HepG2 (cell line): ENCODE results near the gene SMLR1. TPM values are rescaled to one million over a fixed set of nuclear protein-coding genes. Genes with fewer than 3 reads are reported as not detected.

Source experiments
- ATAC-seq: fragments of 200-7000 bp; cut with Tn5 transposase; 3 replicates; pipeline ENCODE4 v1.9.1; 2020; ENCODE audit warnings: mild to moderate bottlenecking, moderate library complexity
- BruUV-seq: library from RNA; stranded (reverse); fragments of 400-500 nt; replicated peaks from 2 replicates; lab custom pipeline; 2021; lab: Mats Ljungman, UMichigan
- CTCF ChIA-PET: fragments of 300-600 bp; formaldehyde crosslinking; extraction: SDS; loops from one replicate; lab custom pipeline; 2021; ENCODE audit warnings: low total read pairs, inconsistent platforms, low intra/inter-chr PET ratio; lab: Yijun Ruan, JAX
- POLR2A ChIA-PET: fragments of 350-600 bp; sonication (Branson Sonifier 250); formaldehyde crosslinking; loops from one replicate; lab custom pipeline; 2020; ENCODE audit warnings: antibody characterized with exemption, inconsistent platforms; lab: Yijun Ruan, JAX
- DNase-seq: peaks from one replicate; pipeline ENCODE4 v3.0.0-alpha.2; 2015; ENCODE audit warnings: low spot score
- FAIRE-seq: peaks from 3 replicates; lab custom pipeline; 2011; peaks lifted over from hg19 to GRCh38; lab: Jason Lieb, UNC
- H2AFZ ChIP-seq: one replicate; pipeline ENCODE4 v1.6.1; 2011; ENCODE audit warnings: low read length, inconsistent platforms
- H3K27ac ChIP-seq: fragments of 300-600 bp; 3 replicates; pipeline ENCODE4 v1.8.0; 2011; ENCODE audit warnings: mixed run types, mild to moderate bottlenecking, mixed read lengths, low read length, inconsistent platforms; ENCODE audit not compliant: insufficient read depth; ENCODE audit errors: extremely low read length
- H3K27me3 ChIP-seq, 2 experiments: fragments of 200-600 bp in 1 of 2; 2 replicates in 1 of 2; 3 replicates in 1 of 2; pipeline versions ENCODE4 v1.6.0 to v1.8.0; 2011; ENCODE audit warnings: low read length in 2 of 2, mild to moderate bottlenecking in 2 of 2, moderate library complexity in 2 of 2, inconsistent platforms in 1 of 2; ENCODE audit not compliant: insufficient read depth in 2 of 2, control insufficient read depth in 1 of 2
- H3K36me3 ChIP-seq, 2 experiments: fragments of 200-600 bp in 1 of 2; replicated peaks in 1 of 2; 2 replicates in 1 of 2; 3 replicates in 1 of 2; pipeline versions ENCODE4 v1.5.1 to v1.8.0; 2011; ENCODE audit warnings: low read length in 2 of 2, inconsistent platforms in 1 of 2; ENCODE audit not compliant: insufficient read depth in 2 of 2, control insufficient read depth in 1 of 2
- H3K4me1 ChIP-seq: 2 replicates; pipeline ENCODE4 v1.5.1; 2012; ENCODE audit warnings: low read length, inconsistent platforms; ENCODE audit not compliant: insufficient read depth
- H3K4me2 ChIP-seq: 2 replicates; pipeline ENCODE4 v1.6.0; 2011; ENCODE audit warnings: low read depth, low read length, inconsistent platforms
- H3K4me3 ChIP-seq, 3 experiments: fragments of 200-600 bp in 1 of 3; sonication (generic), shearing (Covaris generic) in 1 of 3; replicated peaks in 1 of 3; 2 replicates each; pipeline ENCODE4 v1.5.1; 2011 to 2016; ENCODE audit warnings: low read length in 3 of 3, inconsistent platforms in 2 of 3, low read depth in 2 of 3, mild to moderate bottlenecking in 2 of 3, control low read depth in 1 of 3, mixed read lengths in 1 of 3; ENCODE audit not compliant: insufficient read depth in 1 of 3
- H3K79me2 ChIP-seq: one replicate; pipeline ENCODE4 v1.6.1; 2011; ENCODE audit warnings: low read length, inconsistent platforms; ENCODE audit not compliant: insufficient read depth
- H3K9ac ChIP-seq: 2 replicates; pipeline ENCODE4 v1.6.0; 2011; ENCODE audit warnings: mild to moderate bottlenecking, low read depth, low read length, inconsistent platforms; ENCODE audit not compliant: insufficient read depth
- H3K9me3 ChIP-seq: 2 replicates; pipeline ENCODE4 v1.5.1; 2012; ENCODE audit warnings: mild to moderate bottlenecking, low read length
- H4K20me1 ChIP-seq: 2 replicates; pipeline ENCODE4 v1.6.0; 2011; ENCODE audit warnings: inconsistent platforms, mild to moderate bottlenecking, low read length, moderate library complexity; ENCODE audit not compliant: insufficient read depth
- AGO2 ChIP-seq: fragments of 200-400 bp; formaldehyde crosslinking; optimal IDR thresholded peaks from 2 replicates; pipeline ENCODE3; 2017; ENCODE audit warnings: mild to moderate bottlenecking, low read depth, low read length, moderate library complexity
- CTCF ChIP-seq: sonication (generic); formaldehyde crosslinking; IDR thresholded peaks from 2 replicates; pipeline ENCODE4 v1.5.0; 2020; ENCODE audit warnings: mild to moderate bottlenecking, missing genetic modification reagents, moderate library complexity
- DMAP1 ChIP-seq: IDR thresholded peaks from 2 replicates; pipeline ENCODE4 v1.6.1; 2016
- EHMT2 ChIP-seq: fragments of 200-600 bp; sonication (generic); IDR thresholded peaks from 2 replicates; pipeline ENCODE4 v1.7.0; 2017; ENCODE audit warnings: antibody characterized with exemption, low read depth, low read length, borderline replicate concordance
- MBD4 ChIP-seq: IDR thresholded peaks from 2 replicates; pipeline ENCODE4 v1.6.1; 2012; ENCODE audit warnings: low read length, inconsistent platforms, borderline replicate concordance
- MTF1 ChIP-seq: sonication (generic); formaldehyde crosslinking; IDR thresholded peaks from 2 replicates; pipeline ENCODE4 v1.5.0; 2020; ENCODE audit warnings: missing genetic modification reagents
- REPIN1 ChIP-seq: sonication (generic); formaldehyde crosslinking; IDR thresholded peaks from 2 replicates; pipeline ENCODE4 v1.8.0; 2022; ENCODE audit warnings: missing genetic modification reagents, low read depth, mild to moderate bottlenecking, borderline replicate concordance
- TEF ChIP-seq: sonication (generic); formaldehyde crosslinking; IDR thresholded peaks from 2 replicates; pipeline ENCODE4 v1.5.0; 2020; ENCODE audit warnings: missing genetic modification reagents
- TFDP1 ChIP-seq: IDR thresholded peaks from 2 replicates; pipeline ENCODE4 v1.6.1; 2016; ENCODE audit warnings: missing compliant biosample characterization, missing genetic modification reagents, borderline replicate concordance
- U2AF1 ChIP-seq: fragments of 200-400 bp; formaldehyde crosslinking; optimal IDR thresholded peaks from 2 replicates; pipeline ENCODE3; 2017; ENCODE audit warnings: mild to moderate bottlenecking, low read depth, low read length
- ZBTB49 ChIP-seq: sonication (generic); formaldehyde crosslinking; IDR thresholded peaks from 2 replicates; pipeline ENCODE4 v1.4.0; 2020; ENCODE audit warnings: missing genetic modification reagents, borderline replicate concordance
- ZFP41 ChIP-seq: sonication (generic); formaldehyde crosslinking; IDR thresholded peaks from 2 replicates; pipeline ENCODE4 v1.4.0; 2020; ENCODE audit warnings: mild to moderate bottlenecking, missing genetic modification reagents, borderline replicate concordance
- ZNF337 ChIP-seq: sonication (generic); formaldehyde crosslinking; IDR thresholded peaks from 2 replicates; pipeline ENCODE4 v1.5.1; 2020; ENCODE audit warnings: missing genetic modification reagents, low read depth, mild to moderate bottlenecking, borderline replicate concordance
- ZNF790 ChIP-seq: sonication (generic); formaldehyde crosslinking; IDR thresholded peaks from 2 replicates; pipeline ENCODE4 v1.8.0; 2022; ENCODE audit warnings: missing genetic modification reagents, mild to moderate bottlenecking, borderline replicate concordance
- WGBS: methylation state at CpG from one replicate; pipeline ENCODE4 v1.1.6; 2017; ENCODE audit warnings: low lambda C conversion rate; 5-methylcytosine and 5-hydroxymethylcytosine counted together
- in situ Hi-C: cut with HindIII; loops from 2 replicates; pipeline ENCODE4 v1.10.0; 2017; ENCODE audit warnings: low pct_unique_long_range_greater_than_20kb; ENCODE audit not compliant: extremely low pct_ligation_motif_present
- intact Hi-C: fragments of 100-400 bp; cut with micrococcal nuclease; formaldehyde crosslinking; loops from one replicate; pipeline ENCODE4 v1.10.0; 2022; ENCODE audit not compliant: unreplicated experiment
- polyA plus RNA-seq, 8 experiments: library from polyadenylated mRNA; depleted of rRNA in 3 of 8; stranded (reverse) in 7 of 8; unstranded in 1 of 8; fragments of >200 nt; fragmentation: Illumina TruSeq in 4 of 8; extraction: Trizol in 4 of 8; gene quantifications; 2 replicates each; pipeline versions ENCODE4 v1.2.1 to v1.2.3, GENCODE V29; 2011 to 2016; ENCODE audit warnings: low read depth in 4 of 8, missing spikeins in 1 of 8, mixed read lengths in 1 of 8; ENCODE audit not compliant: insufficient read depth in 1 of 8
- total RNA-seq, 5 experiments: library from RNA; depleted of rRNA; stranded (reverse); fragments of >200 nt; fragmentation: Illumina TruSeq; extraction: Trizol; gene quantifications; 2 replicates each; pipeline ENCODE4 v1.2.3, GENCODE V29; 2016; ENCODE audit warnings: low read depth in 1 of 5

Gene SMLR1
- total and polyA plus RNA-seq, 2 of the 13 experiments (the other 11 are each of a cell fraction or from before 2014, with no cell fraction given), result 41.8 to 104 TPM

- TF ChIP-seq ZBTB49 (CRISPR knock-in tag) (no peak), MBD4 (no peak), REPIN1 (CRISPR knock-in tag) (peak; percentile 26; the same call in 1 of the 2 replicates), TFDP1 (CRISPR knock-in tag) (no peak), ZFP41 (CRISPR knock-in tag) (no peak)
Measured at GRCh38 chr6:130833569-130833968, 6.4 kb downstream of the SMLR1 start (continued).

DNA sequence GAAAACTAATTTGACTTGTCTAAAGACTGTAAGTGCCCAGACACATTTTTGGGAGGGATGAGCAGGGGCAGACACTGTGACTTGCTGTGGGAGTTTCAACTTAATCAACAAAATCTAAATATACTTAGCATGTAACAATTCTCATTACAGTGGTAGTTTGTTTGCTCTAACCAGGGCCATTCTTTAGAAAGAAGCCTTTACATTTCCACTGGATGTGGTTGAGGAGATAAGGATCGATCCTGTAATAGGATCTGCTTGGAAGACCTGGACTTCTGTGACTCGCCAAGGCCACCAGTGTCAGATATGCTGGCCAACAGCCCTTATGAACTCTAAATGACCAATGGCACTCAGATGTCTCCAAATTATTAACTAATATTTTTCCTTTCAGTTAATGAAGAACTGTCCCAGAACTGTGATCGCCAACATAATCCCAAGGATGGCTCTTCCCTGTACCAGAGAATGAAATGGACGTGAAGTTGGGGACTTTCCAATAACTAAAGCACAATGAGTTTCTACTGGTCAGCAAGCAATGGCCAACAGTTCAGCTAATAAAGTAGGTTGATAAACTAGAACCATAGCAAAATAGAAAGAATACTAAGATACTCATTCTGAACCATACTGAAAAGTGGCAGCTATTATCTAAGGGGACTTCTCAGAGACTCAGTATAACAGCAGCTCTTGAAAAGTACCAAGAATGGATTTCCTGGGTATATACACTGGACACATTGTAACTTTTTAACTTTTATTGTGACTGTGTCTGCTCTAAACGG is 7.5 kb downstream of the SMLR1 start:
- BruUV-seq, result no TSS peak
- peak; percentile 91 for ATAC-seq
- H2AFZ ChIP-seq, result no peak overlapping the region
- WGBS, result 66% methylated on average over 5 of the region's 5 CpGs
- no peaks in the 10 kb centered on the region for H4K20me1 ChIP-seq
- H3K27ac ChIP-seq, result peak overlapping the region; percentile 50
- ChIA-PET CTCF (no interaction called here), POLR2A (interaction anchor here (1.2 to 2.3 kb wide), 4 partner anchors 9 to 19 kb away, joined by 3 to 6 read pairs (median 4); no protein-coding TSS in a partner anchor)
- H3K9me3 ChIP-seq, result no peaks in the 10 kb centered on the region
- H3K4me1 ChIP-seq, result peaks cover 68% of the 10 kb centered on the region
- FAIRE-seq, result peak; percentile 59
- intact Hi-C loops (no loop called here), in situ Hi-C loops (no loop called here)
- no peak overlapping the region for H3K4me3 ChIP-seq
- DNase-seq, result peak; percentile 85
- peaks cover 42% of the 10 kb centered on the region for H3K79me2 ChIP-seq
- no peaks in the 10 kb centered on the region for H3K27me3 ChIP-seq
- H3K36me3 ChIP-seq, result peaks cover 22 to 70% of the 10 kb centered on the region in 2 experiments
- no peak overlapping the region for H3K9ac ChIP-seq
- peak overlapping the region; percentile 34 for H3K4me2 ChIP-seq
- TF ChIP-seq AGO2, result peak; percentile 16
- peak; percentile 49; the same call in 1 of the 2 replicates for TF ChIP-seq TEF (CRISPR knock-in tag)
- TF ChIP-seq DMAP1, result no peak
- 0 out of 2 replicates have a peak, but pooled peaks have one; percentile 27 for TF ChIP-seq ZNF337
- TF ChIP-seq U2AF1, result no peak
- peak; percentile 82; the same call in 1 of the 2 replicates for TF ChIP-seq EHMT2
- TF ChIP-seq MTF1 (CRISPR knock-in tag), result no peak
- TF ChIP-seq CTCF, result no peak
- no peak for TF ChIP-seq ZNF790 (CRISPR knock-in tag)
